ENCODE measurements around the gene APOA5. TPM values are rescaled to one million over a fixed set of nuclear protein-coding genes. Genes with fewer than 3 reads are reported as not detected.

The APOA5 gene, protein sequence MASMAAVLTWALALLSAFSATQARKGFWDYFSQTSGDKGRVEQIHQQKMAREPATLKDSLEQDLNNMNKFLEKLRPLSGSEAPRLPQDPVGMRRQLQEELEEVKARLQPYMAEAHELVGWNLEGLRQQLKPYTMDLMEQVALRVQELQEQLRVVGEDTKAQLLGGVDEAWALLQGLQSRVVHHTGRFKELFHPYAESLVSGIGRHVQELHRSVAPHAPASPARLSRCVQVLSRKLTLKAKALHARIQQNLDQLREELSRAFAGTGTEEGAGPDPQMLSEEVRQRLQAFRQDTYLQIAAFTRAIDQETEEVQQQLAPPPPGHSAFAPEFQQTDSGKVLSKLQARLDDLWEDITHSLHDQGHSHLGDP
- not detected for total RNA-seq

GRCh38 chr11:116791813-116792143 is at the start of gene APOA5:
APOA5 (minus strand) TSS chr11:116791879; CDS start chr11:116791860, 19 bp downstream.
- 88 to 89% methylated on average over 7 of the region's 7 CpGs for WGBS, 2 donors
- Histone ChIP-seq H3K4me1 (peaks cover 13 to 26% of the 10 kb centered on the region in 2 donors), H3K4me3 (replicated peaks in 1 of 3) (no peak within 1 kb of the TSS), H3K9me3 (no peaks in the 10 kb centered on the region), H3K27ac (no peak within 1 kb of the TSS), H3K36me3 (no peaks in the 10 kb centered on the region), H3K27me3 (no peaks in the 10 kb centered on the region)
- intact Hi-C loops (cut with DNase I): loop anchor here (5.0 kb wide), 3 partner anchors 46 to 436 kb away; partner anchors contain the start of gene APOA1
- DNase-seq: no peak
- no peak for TF ChIP-seq CTCF (IDR thresholded peaks at IDR 0.05)
- no peak for TF ChIP-seq POLR2A (IDR thresholded peaks at IDR 0.05)

- no peak overlapping the region for H3K27ac ChIP-seq
- WGBS, 2 donors: 80 to 81% methylated on average over 9 of the region's 9 CpGs
- no peaks in the 10 kb centered on the region for H3K27me3 ChIP-seq
- no peak overlapping the region for H3K4me3 ChIP-seq (replicated peaks in 1 of 3)
- H3K4me1 ChIP-seq: peaks cover 18 to 21% of the 10 kb centered on the region in 2 donors
- H3K36me3 ChIP-seq: peaks cover 9 to 17% of the 10 kb centered on the region in 2 donors
- no peak for DNase-seq
- intact Hi-C loops (cut with DNase I): no loop called here
- TF ChIP-seq POLR2A (IDR thresholded peaks at IDR 0.05): no peak
- no peak for TF ChIP-seq CTCF (IDR thresholded peaks at IDR 0.05)
- H3K9me3 ChIP-seq: no peaks in the 10 kb centered on the region
Measured at GRCh38 chr11:116840746-116841296, 49.1 kb upstream of the APOA5 start.

- 58 to 59% methylated on average over 6 of the region's 6 CpGs for WGBS, 2 donors
- H3K27ac ChIP-seq: no peak overlapping the region
- H3K4me3 ChIP-seq (replicated peaks in 1 of 3): no peak overlapping the region
- intact Hi-C loops (cut with DNase I): no loop called here
- H3K27me3 ChIP-seq: no peaks in the 10 kb centered on the region
- DNase-seq: no peak
- peaks cover 21 to 25% of the 10 kb centered on the region in 2 donors for H3K4me1 ChIP-seq
- TF ChIP-seq CTCF (IDR thresholded peaks at IDR 0.05): no peak
- no peak for TF ChIP-seq POLR2A (IDR thresholded peaks at IDR 0.05)
- peaks cover 6 to 12% of the 10 kb centered on the region in 2 donors for H3K36me3 ChIP-seq
- no peaks in the 10 kb centered on the region for H3K9me3 ChIP-seq
Measured at GRCh38 chr11:116840224-116840745, 48.6 kb upstream of the APOA5 start.

DNA sequence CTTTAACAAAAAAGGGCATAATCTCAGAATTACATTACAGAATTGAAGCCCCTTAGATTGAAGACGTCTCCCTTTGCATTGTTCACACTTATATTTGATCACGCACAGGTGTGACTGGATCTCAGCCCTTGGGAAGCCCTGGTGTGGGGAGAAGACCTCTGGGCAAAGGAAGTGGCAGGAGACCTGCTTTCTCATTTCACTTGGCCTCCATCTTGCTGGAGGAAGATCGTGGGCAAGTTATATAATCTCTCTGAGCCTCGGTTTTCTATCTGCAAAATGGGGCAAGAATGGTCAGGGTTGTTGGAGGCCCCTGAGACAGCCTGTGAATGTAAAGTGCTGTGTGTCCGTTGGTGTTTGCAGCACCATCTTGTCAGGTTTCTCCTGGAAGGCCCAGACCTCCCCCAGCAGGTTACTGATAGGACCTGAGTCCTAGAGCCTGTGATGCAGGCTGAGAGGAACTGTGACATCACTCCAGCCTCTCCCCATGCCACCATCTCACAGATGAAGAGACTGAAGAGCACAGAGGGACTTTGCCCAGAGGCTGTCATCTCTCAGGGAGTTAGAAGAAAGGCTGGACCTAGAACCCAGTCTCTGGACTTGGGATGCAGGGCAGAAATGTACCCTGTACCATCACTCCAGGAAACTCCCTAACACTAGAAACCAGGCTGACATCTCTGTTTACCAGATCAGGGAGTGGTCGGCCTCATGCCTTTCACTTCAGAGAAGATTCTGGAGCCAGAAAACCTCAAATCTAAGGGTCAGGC is 46.8 kb upstream of the APOA5 start:
- intact Hi-C loops (cut with DNase I): loop anchor here (5.0 kb wide), 1 partner anchor 46 kb away; the partner anchor contains the start of gene APOA5
- DNase-seq: no peak
- Histone ChIP-seq H3K27me3 (no peaks in the 10 kb centered on the region), H3K9me3 (no peaks in the 10 kb centered on the region), H3K4me3 (replicated peaks in 1 of 3) (no peak overlapping the region), H3K36me3 (peaks cover under 1 to 1% of the 10 kb centered on the region in 2 donors), H3K4me1 (peaks cover 37 to 43% of the 10 kb centered on the region in 2 donors), H3K27ac (no peak overlapping the region)
- WGBS, 2 donors: 93 to 97% methylated on average over 6 of the region's 6 CpGs
- no peak for TF ChIP-seq CTCF (IDR thresholded peaks at IDR 0.05)
- TF ChIP-seq POLR2A (IDR thresholded peaks at IDR 0.05): no peak
